ENCODE measurements around the gene DBR1.

Gene DBR1

DNA sequence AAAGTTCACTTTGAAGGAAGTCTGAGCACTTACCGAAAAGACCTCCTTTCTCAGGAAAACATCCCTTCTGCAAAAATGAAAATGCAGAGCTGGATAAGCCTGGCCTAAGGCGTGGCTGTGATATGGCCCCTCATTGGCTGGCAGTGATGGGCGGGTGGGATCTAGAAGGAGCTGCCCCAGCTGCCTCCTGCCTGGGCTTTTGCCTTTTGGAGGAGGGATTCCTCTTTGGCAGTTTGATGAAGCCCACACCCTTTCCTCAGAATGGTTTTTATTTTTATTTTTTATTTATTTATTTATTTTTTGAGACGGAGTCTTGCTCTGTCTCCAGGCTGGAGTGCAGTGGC, 55.3 kb downstream of the DBR1 start:
- DNase-seq (ENCODE audit: low read depth): no peak

DNA sequence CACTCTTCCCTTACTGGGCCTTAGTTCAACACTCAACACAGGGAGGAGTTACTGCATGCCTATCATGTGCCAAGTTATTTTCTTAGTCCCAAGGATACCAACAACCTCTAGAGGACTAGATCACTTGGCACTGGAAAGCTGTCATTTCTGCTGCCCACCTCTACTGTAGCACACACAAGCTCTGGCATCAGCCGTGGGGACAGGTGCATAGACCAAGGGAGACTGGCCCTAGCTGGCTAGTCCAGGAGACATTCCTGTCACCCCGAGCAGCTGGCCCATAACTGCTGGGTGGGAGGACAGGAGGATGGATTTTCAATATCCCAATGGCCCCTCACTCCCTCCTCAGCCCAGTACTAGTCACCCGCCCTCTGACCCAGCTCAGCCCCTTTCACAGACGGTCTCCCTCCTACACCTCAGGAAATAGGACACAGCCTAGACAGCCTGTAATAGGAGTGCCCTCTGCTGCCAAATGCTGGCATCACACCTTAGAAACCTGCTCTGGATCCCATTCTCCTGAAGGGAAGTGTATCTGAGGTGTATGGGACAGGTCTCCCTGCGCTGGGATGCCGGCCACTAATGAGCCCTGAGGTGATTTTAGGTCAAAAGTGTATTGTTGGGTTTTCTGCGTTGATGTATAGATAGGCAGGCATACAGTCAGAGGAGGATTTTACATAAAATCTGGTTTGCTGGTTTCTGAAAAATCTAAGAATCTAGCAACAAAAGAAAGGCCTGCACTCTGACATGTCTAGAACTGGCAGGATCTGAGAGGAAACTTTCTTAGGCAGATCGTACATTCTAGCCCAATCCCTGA, 55.9 kb downstream of the DBR1 start:
- DNase-seq (ENCODE audit: low read depth): peak; percentile 18

DNA sequence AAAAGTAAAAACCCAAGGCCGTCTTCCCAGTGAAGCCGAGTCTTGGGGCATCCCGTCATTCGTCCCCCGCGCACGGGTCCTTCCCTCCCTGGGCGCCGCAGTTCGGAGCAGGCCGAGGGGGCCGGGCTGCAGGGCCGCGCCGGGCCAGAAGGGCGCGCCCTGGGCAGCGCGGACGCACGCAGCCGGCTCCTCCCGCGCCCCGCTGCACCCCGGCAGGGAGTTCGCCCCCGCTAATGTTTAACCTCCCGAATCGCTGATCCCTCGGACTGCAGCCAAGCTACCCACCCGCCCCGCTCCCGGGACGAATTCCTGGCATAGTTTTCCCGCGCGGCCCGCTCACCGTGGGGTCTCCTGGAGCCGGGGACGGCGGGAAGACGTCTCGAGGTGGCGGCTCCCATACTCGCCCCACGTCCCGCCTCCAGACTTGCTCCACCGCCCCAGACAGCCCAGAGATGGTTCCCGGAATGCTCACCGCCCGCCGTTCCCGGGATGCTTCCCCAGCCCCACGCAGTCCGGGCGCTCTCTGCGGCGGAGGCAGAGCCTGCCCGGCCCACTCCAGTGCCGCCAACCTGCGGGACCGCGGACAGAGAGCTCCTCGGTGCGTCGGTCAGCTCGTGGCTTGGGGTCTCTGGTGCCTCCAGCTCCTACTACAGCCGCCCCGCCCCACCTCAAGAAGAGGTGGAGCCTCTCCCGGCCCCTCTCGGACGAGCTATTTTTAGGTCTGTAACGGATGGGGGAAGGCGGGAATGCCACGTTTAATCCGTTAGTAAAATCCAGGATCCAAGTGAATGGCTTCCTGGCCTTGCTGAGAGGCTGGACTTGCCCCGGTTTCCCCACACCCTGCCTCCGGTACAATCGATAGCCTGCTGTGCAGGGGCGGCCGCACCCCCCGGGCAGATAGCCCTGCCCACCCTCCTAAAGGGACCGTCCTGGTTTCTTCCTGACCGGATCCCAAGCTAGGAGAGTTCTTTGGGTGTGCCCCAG, 59.4 kb downstream of the DBR1 start, which contains the start of gene DZIP1L:
TSS of gene DZIP1L (minus strand) at position 621 of the 984 bp plus-strand sequence. CDS start 11,637 bp downstream, outside the sequence.
- no peak for DNase-seq (ENCODE audit: low read depth)

DNA sequence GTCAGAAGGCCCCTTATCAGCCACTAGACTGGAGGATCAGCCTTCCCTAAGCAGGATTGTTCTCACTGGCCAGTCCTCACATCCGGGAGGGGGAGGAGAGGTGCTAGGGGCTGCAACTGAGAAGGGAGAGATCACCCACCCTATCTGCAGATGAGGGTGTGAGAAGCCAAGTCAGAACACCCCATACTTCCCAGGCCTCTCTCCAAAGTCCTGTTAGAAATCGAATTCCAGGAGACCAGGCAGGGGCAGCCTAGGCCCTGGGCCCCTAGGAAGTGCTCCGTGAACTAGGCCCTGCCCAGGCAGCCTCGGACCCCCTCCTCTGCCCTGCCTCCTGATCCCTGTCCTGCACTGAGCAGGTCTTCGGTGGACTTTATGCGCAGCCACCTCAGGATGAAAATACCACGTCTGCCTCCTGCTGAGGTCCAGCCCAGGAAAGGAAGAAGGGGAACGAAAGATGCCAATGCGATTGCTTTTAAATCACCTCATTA, 60.2 kb downstream of the DBR1 start:
- no peak for DNase-seq (ENCODE audit: low read depth)

DNA sequence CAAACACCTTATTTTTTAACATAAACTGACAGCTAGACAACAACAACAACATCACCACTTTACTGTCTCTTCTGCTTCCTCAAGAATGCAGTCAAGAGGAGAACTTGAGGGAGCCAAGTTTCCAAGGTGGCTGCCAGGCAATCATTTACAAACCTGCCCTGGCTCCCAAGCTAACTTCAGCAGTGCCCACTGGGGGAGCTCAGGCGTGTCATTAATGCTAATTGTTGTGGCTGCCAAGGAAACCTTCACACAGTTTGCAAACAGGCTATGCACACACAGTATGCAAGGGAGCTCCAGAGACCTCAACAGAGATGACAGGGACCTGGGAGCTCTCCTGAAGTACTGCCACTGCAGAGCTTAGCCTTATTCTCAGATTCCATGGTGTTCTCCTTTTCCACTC, 61.4 kb downstream of the DBR1 start:
- DNase-seq (ENCODE audit: low read depth): no peak

DNA sequence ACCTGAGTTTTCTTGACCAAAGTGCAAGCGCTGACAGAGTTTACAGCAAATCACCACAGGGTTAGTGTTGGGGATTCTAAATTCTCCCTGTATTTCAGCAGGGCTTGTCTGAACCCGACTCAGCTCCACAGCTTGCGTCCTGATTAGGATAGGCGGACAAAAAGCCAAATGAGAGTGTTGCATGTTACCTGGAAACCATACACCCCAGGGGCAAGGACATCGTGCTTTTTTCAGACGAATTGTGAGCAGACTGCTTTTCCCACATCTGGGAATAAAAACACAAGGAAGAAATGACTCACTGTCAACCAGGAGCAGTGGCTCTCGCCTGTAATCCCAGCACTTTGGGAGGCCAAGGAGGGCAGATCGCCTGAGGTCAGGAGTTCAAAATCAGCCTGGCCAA, 62.4 kb downstream of the DBR1 start:
- DNase-seq (ENCODE audit: low read depth): no peak
